Ishikawa (cell line): ENCODE measurements around the gene XBP1.

ENCODE experiments used
- CEBPB ChIP-seq: IDR thresholded peaks from 2 replicates; pipeline ENCODE4 v1.6.1; 2012
- CREB1 ChIP-seq: IDR thresholded peaks from 2 replicates; pipeline ENCODE4 v1.6.1; 2012; ENCODE audit warnings: low read depth
- EGR1 ChIP-seq: IDR thresholded peaks from 2 replicates; pipeline ENCODE4 v1.6.1; 2012
- EP300 ChIP-seq: IDR thresholded peaks from 2 replicates; pipeline ENCODE4 v1.6.1; 2012; ENCODE audit warnings: borderline replicate concordance
- FOXM1 ChIP-seq: IDR thresholded peaks from 2 replicates; pipeline ENCODE4 v1.6.1; 2012; ENCODE audit warnings: low read depth, borderline replicate concordance
- MAX ChIP-seq: IDR thresholded peaks from 2 replicates; pipeline ENCODE4 v1.6.1; 2012
- NFIC ChIP-seq: IDR thresholded peaks from 2 replicates; pipeline ENCODE4 v1.6.1; 2012
- RAD21 ChIP-seq: IDR thresholded peaks from 2 replicates; pipeline ENCODE4 v1.6.1; 2012; ENCODE audit warnings: low read depth
- REST ChIP-seq: IDR thresholded peaks from 2 replicates; pipeline ENCODE4 v1.6.1; 2012; ENCODE audit warnings: low read depth, mild to moderate bottlenecking
- TAF1 ChIP-seq: IDR thresholded peaks from 2 replicates; pipeline ENCODE4 v1.6.1; 2012; ENCODE audit warnings: low read depth, mild to moderate bottlenecking
- TCF12 ChIP-seq: IDR thresholded peaks from 2 replicates; pipeline ENCODE4 v1.6.1; 2012; ENCODE audit warnings: low read depth
- TEAD4 ChIP-seq: IDR thresholded peaks from 2 replicates; pipeline ENCODE4 v1.6.1; 2012
- USF1 ChIP-seq: IDR thresholded peaks from 2 replicates; pipeline ENCODE4 v1.6.1; 2012
- YY1 ChIP-seq: IDR thresholded peaks from 2 replicates; pipeline ENCODE4 v1.6.1; 2012; ENCODE audit warnings: low read depth
- ZBTB7A ChIP-seq: IDR thresholded peaks from 2 replicates; pipeline ENCODE4 v1.6.1; 2012; ENCODE audit warnings: low read depth

Gene XBP1

DNA sequence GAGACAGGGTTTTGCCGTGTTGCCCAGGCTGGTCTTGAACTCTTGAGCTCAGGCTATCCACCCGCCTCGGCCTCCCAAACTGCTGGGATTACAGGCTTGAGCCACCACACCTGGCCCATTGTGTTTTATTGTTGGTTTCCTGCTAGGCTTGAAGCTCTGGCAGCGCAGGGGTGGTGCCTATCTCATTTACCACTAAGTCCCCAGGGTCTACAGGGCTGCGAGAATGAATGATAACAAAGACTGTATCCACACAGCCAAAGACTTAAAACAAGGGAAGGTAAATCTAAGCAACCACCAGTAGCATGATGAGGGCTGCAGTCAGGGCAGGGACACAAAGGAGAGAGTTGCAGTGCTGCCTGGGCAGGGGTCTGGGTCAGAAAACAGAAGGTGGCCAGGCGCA lies 37.3 kb upstream of the XBP1 start:
- TF ChIP-seq REST, result no peak
- TF ChIP-seq CREB1, result no peak

GRCh38 chr22:28835630-28836189 lies 35.3 kb upstream of the XBP1 start:
- TF ChIP-seq ZBTB7A (no peak), RAD21 (no peak), CEBPB (no peak), MAX (no peak), YY1 (no peak), REST (no peak)

GRCh38 chr22:28833276-28833923 lies 33.0 kb upstream of the XBP1 start:
- TF ChIP-seq MAX (no peak), TCF12 (no peak), TAF1 (no peak), YY1 (no peak), REST (no peak), CEBPB (no peak), EGR1 (no peak), CREB1 (no peak)

DNA sequence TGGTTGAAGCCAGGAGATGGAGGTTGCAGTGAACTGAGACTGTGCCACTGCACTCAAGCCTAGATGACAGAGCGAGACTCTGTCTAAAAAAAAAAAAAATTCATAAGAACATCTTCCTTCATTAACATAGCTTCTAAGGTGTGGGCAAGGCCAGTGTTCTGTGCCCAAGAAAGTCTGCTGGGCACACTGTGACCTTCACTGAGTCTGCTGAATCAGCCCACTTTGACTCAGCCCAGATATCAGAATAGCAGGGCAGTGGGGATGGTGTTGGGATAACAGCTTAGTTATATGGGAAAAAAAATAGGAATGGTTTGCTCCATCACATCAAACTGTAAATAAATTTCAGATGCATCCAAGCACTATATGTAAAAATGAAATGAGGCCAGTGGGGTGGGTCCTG lies 32.4 kb upstream of the XBP1 start:
- TF ChIP-seq TCF12 (no peak), EP300 (no peak), REST (no peak), USF1 (no peak), NFIC (no peak), CEBPB (no peak), FOXM1 (no peak), TAF1 (no peak), RAD21 (no peak), CREB1 (no peak), MAX (no peak), ZBTB7A (no peak), EGR1 (no peak), TEAD4 (no peak), YY1 (no peak)
